Fibroblast of lung (primary cell): Measurements from ENCODE around the gene ITPKB. TPM values are rescaled to one million over a fixed set of nuclear protein-coding genes. Genes with fewer than 3 reads are reported as not detected.

Experiments used
- DNase-seq, 2 donors: peaks; one replicate each; pipeline versions ENCODE4 v3.0.0 to v3.0.0-alpha.2; 2010; ENCODE audit warnings: low read depth in 2 of 2
- H2AFZ ChIP-seq: 2 replicates; pipeline ENCODE4 v1.5.1; 2012; ENCODE audit warnings: low read length, control low read depth, inconsistent platforms
- H3K27ac ChIP-seq: 2 replicates; pipeline ENCODE4 v1.5.1; 2011; ENCODE audit warnings: low read length, control low read depth; ENCODE audit not compliant: insufficient read depth
- H3K27me3 ChIP-seq: 2 replicates; pipeline ENCODE4 v1.5.1; 2011; ENCODE audit warnings: mild to moderate bottlenecking, low read length; ENCODE audit not compliant: control insufficient read depth, insufficient read depth
- H3K36me3 ChIP-seq: 2 replicates; pipeline ENCODE4 v1.5.1; 2011; ENCODE audit warnings: low read length; ENCODE audit not compliant: control insufficient read depth, insufficient read depth
- H3K4me1 ChIP-seq: 2 replicates; pipeline ENCODE4 v1.5.1; 2011; ENCODE audit warnings: low read length; ENCODE audit not compliant: control insufficient read depth, insufficient read depth; ENCODE audit errors: extremely low read depth
- H3K4me2 ChIP-seq: 2 replicates; pipeline ENCODE4 v1.5.1; 2011; ENCODE audit warnings: low read length, control low read depth; ENCODE audit not compliant: insufficient read depth; ENCODE audit errors: extremely low read depth
- H3K4me3 ChIP-seq, 4 experiments: fragments of 200-600 bp in 1 of 4; sonication (generic) in 1 of 4; replicated peaks in 1 of 4; 2 replicates each; pipeline ENCODE4 v1.5.1; 2011 to 2016; ENCODE audit warnings: low read length in 4 of 4, low read depth in 3 of 4, mild to moderate bottlenecking in 3 of 4, control low read depth in 2 of 4, inconsistent platforms in 1 of 4, mixed read lengths in 1 of 4; ENCODE audit not compliant: insufficient read depth in 1 of 4; ENCODE audit errors: control extremely low read depth in 1 of 4
- H3K79me2 ChIP-seq: 2 replicates; pipeline ENCODE4 v1.5.1; 2012; ENCODE audit warnings: mild to moderate bottlenecking, low read length, inconsistent platforms; ENCODE audit not compliant: control insufficient read depth, insufficient read depth
- H3K9ac ChIP-seq: 2 replicates; pipeline ENCODE4 v1.5.1; 2011; ENCODE audit warnings: mild to moderate bottlenecking, low read length, control low read depth; ENCODE audit not compliant: insufficient read depth
- H3K9me3 ChIP-seq: 2 replicates; pipeline ENCODE4 v1.5.1; 2012; ENCODE audit warnings: low read depth, low read length; ENCODE audit not compliant: control insufficient read depth, insufficient read depth
- H4K20me1 ChIP-seq: 2 replicates; pipeline ENCODE4 v1.5.1; 2011; ENCODE audit warnings: low read length; ENCODE audit not compliant: control insufficient read depth, insufficient read depth; ENCODE audit errors: extremely low read depth
- CTCF ChIP-seq, 2 donors: IDR thresholded peaks in 1 of 2; conservative IDR thresholded peaks in 1 of 2; 1 replicate in 1 of 2; 2 replicates in 1 of 2; pipeline ENCODE4 v1.5.1; 2011 to 2012; ENCODE audit warnings: low read length in 2 of 2, control low read depth in 1 of 2, inconsistent platforms in 1 of 2, low read depth in 1 of 2, mild to moderate bottlenecking in 1 of 2
- EZH2 ChIP-seq: IDR thresholded peaks from 2 replicates; pipeline ENCODE4 v1.5.1; 2012; ENCODE audit warnings: low read length, control low read depth, mild to moderate bottlenecking; ENCODE audit errors: missing control alignments
- polyA plus RNA-seq, 2 donors: library from polyadenylated mRNA; depleted of rRNA in 1 of 2; stranded (reverse) in 1 of 2; unstranded in 1 of 2; fragments of >200 nt; gene quantifications; 2 replicates each; pipeline ENCODE4 v1.2.1, GENCODE V29; 2011 to 2012; ENCODE audit warnings: missing spikeins in 1 of 2
- total RNA-seq: library from RNA; depleted of rRNA; stranded (reverse); fragments of >200 nt; gene quantifications from 2 replicates; pipeline ENCODE4 v1.2.1, GENCODE V29; 2014

The ITPKB gene
- total and polyA plus RNA-seq, 2 donors (not counting 1 experiment from before 2014, with no cell fraction given) = 10.2 to 32.4 TPM

GRCh38 chr1:226692823-226693222 lies 46.3 kb downstream of the ITPKB start:
- Histone ChIP-seq H4K20me1 (no peaks in the 10 kb centered on the region), H3K27ac (no peak overlapping the region), H3K9ac (no peak overlapping the region), H2AFZ (no peak overlapping the region), H3K4me1 (peaks cover 14% of the 10 kb centered on the region), H3K4me3 (no peak overlapping the region), H3K36me3 (no peaks in the 10 kb centered on the region), H3K4me2 (no peak overlapping the region), H3K27me3 (no peaks in the 10 kb centered on the region), H3K9me3 (no peaks in the 10 kb centered on the region), H3K79me2 (no peaks in the 10 kb centered on the region)
- TF ChIP-seq CTCF (conservative IDR thresholded peaks at IDR 0.05 in 1 of 2, IDR thresholded peaks at IDR 0.05 in 1 of 2; ENCODE audit: low read depth in 1 of 2, low read length in 2 of 2) = no peak
- no peak for TF ChIP-seq EZH2
- no peak for DNase-seq

DNA sequence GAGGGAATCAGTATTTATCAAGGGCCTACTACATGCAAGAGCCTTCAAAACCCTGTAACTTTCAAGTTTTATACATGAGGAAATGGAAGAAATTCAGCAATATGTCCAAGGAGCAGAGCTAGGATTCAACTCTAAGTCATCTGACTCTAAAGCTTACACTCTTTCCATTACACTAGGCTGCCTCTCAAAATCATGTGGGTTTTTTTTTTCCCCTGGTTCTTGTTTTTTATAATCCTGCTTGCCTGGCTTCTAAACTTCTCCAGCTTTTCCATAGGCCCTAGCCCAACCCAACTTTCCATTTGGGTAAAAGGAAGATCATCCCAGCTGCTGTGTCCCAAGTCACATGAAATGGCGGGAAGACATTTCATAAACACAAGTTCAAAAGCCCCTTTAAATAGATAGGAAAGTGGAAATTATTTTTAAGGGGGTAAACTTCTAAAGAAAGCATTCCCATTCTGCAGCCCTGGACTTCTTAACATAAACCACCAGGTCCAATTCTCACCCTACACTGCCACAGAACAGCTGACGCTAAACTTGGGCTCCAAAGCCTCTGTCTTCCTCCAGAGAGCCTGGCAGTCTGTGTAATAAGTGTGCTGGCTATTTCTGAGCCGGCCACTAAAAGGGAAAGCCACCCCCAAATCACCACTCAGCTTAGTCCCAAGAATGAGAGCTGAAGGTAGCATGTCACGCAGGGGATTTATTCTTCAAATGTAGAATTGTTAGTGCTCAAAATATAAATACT lies 46.9 kb downstream of the ITPKB start:
- no peaks in the 10 kb centered on the region for H3K36me3 ChIP-seq
- no peak overlapping the region for H3K27ac ChIP-seq
- DNase-seq = no peak
- peaks cover 9% of the 10 kb centered on the region for H3K4me1 ChIP-seq
- no peak for TF ChIP-seq CTCF (conservative IDR thresholded peaks at IDR 0.05 in 1 of 2, IDR thresholded peaks at IDR 0.05 in 1 of 2; ENCODE audit: low read depth in 1 of 2, low read length in 2 of 2)
- no peak for TF ChIP-seq EZH2
- no peaks in the 10 kb centered on the region for H3K9me3 ChIP-seq
- no peaks in the 10 kb centered on the region for H3K27me3 ChIP-seq
- H4K20me1 ChIP-seq = no peaks in the 10 kb centered on the region
- no peak overlapping the region for H3K4me3 ChIP-seq
- H3K9ac ChIP-seq = no peak overlapping the region
- H3K79me2 ChIP-seq = no peaks in the 10 kb centered on the region
- H2AFZ ChIP-seq = no peak overlapping the region
- H3K4me2 ChIP-seq = no peak overlapping the region

GRCh38 chr1:226691247-226691646 lies 47.8 kb downstream of the ITPKB start:
- no peaks in the 10 kb centered on the region for H3K4me1 ChIP-seq

More at GRCh38 chr1:226691247-226691646, 47.8 kb downstream of the ITPKB start:
- H3K9ac ChIP-seq = no peak overlapping the region
- no peaks in the 10 kb centered on the region for H3K9me3 ChIP-seq
- no peak overlapping the region for H2AFZ ChIP-seq
- TF ChIP-seq EZH2 = no peak
- no peak for TF ChIP-seq CTCF (conservative IDR thresholded peaks at IDR 0.05 in 1 of 2, IDR thresholded peaks at IDR 0.05 in 1 of 2; ENCODE audit: low read depth in 1 of 2, low read length in 2 of 2)
- no peak for DNase-seq
- no peaks in the 10 kb centered on the region for H3K27me3 ChIP-seq
- no peaks in the 10 kb centered on the region for H4K20me1 ChIP-seq
- no peaks in the 10 kb centered on the region for H3K79me2 ChIP-seq
- no peak overlapping the region for H3K4me3 ChIP-seq
- H3K27ac ChIP-seq = no peak overlapping the region
- no peak overlapping the region for H3K4me2 ChIP-seq
- no peaks in the 10 kb centered on the region for H3K36me3 ChIP-seq
